GM12873 (cell line): ENCODE data around the gene ANLN.
A peak's percentile ranks its signal among the peaks of the same experiment; 100 is the strongest.

Experiments used
- TF ChIP-seq, protein P1 (sequence below): IDR thresholded peaks from 2 replicates; pipeline ENCODE4 v1.5.1; 2012; ENCODE audit warnings: low read depth, mild to moderate bottlenecking, moderate library complexity, low read length, control low read depth; ENCODE audit not compliant: insufficient read depth; ENCODE audit errors: missing control alignments

Gene ANLN

DNA sequence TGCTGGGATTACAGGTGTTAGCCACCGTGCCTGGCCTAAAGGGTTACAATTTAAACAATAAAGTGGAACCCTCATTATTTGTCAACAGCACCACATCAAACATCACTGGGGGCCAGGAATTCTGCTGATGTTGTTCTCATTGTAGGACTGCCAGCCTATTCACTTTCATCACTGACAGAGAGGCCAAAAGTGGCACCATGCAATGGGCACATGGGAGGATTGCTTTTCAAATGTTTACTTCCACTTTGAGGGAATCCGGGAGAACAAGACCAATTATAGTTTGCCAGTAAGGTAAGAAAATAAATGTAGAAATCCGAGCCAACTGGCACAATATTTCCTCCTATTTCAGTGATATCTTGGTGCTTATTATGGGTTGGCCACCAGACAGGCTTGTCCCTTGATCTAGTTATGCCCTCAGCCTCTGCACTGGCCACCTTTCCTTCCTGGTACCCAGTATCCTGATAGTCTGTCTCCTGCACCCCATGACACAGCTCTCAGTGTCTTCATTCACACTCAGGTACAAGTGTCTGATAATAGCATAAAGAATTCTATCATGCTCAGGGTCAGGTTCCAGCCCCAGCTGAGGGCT lies 82.6 kb downstream of the ANLN start:
- TF ChIP-seq, protein P1, sequence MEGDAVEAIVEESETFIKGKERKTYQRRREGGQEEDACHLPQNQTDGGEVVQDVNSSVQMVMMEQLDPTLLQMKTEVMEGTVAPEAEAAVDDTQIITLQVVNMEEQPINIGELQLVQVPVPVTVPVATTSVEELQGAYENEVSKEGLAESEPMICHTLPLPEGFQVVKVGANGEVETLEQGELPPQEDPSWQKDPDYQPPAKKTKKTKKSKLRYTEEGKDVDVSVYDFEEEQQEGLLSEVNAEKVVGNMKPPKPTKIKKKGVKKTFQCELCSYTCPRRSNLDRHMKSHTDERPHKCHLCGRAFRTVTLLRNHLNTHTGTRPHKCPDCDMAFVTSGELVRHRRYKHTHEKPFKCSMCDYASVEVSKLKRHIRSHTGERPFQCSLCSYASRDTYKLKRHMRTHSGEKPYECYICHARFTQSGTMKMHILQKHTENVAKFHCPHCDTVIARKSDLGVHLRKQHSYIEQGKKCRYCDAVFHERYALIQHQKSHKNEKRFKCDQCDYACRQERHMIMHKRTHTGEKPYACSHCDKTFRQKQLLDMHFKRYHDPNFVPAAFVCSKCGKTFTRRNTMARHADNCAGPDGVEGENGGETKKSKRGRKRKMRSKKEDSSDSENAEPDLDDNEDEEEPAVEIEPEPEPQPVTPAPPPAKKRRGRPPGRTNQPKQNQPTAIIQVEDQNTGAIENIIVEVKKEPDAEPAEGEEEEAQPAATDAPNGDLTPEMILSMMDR = no peak

DNA sequence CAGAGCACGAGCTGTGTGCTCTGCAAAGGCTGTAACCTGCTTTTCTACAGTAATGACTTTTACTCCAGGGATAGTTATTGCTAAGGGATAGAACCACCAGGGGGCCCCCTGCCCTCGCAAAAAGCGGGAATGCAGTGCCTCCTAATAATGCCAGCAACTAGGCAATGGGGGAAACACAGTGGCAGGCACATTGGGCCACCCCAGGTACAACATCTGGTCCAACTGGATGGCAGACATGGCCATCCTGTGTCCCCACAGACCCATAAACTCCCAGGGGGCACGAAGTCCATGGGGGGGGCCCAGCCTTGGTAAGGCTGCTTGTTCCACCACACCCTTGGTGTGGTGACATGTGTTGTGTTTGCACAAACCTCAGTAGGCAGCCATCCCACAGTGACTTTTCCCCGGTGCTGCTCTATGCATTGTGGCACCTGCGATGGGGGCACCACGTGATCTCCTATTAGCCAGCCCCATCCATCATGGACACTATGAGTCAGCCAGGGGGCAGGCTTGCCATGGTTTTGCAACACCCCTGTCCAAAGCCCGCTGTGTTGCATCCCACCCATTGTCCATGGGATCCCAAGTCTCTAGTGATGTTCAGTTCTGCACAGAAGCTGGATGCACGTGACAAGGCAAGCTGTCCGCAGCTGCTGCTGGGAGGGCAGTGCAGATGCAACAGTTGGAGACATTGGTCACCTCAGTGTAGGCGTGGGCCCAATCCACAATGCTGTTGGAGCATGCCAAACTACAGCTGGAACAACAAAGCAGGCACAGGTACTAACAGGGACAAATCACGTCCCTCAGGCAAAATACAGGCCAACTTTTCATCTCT lies 84.0 kb downstream of the ANLN start:
- TF ChIP-seq, protein P1 = peak; percentile 55

DNA sequence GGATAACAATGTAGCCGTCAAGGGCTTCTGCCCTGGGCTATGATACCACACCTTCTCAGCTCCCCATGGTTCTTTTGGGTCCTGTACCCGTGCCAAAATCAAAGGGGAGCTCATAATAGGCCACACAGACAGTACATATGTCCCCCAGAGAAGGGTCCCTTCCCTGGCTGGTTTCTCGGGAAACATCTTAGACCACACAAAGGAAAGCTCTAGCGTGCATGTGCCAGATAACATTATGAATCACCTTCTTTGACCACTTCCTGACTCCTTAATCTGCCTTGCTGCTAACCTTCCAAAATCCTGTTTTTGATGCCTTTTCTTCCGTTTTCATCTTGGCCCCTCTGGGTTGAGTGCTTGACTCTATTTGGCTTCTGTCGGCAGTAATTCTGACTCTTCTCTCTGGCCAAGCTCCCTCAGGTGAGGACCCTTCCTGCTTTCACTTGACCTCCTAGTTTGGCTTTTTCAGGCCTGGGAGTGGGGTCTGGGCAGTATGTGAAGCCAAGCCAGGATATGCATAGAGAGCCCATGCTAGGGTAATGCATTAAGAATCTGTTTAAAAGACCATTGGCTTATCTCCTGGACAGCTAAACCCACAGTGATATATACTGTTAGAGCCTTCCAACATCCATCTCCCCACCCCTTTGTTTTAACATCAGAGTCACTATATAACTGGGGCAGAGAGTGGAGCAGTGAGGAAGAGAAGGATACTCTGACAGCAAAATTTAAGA lies 84.8 kb downstream of the ANLN start:
- TF ChIP-seq, protein P1 = no peak

DNA sequence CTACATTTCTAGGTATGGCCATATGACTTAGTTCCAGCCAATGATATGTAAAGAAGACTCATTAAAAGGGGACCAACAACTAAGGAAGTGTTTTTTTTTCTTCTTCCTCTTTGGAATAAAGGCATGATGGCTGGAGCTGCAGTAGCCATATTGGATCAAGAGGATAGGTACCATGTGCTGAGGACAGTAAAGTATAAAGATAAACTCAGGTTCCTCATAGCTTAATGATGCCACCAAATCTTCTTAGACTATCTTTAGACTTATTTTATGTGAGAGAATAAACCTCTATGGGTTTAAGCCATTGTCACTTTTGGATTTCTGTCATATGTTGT lies 85.3 kb downstream of the ANLN start:
- TF ChIP-seq, protein P1 = no peak

DNA sequence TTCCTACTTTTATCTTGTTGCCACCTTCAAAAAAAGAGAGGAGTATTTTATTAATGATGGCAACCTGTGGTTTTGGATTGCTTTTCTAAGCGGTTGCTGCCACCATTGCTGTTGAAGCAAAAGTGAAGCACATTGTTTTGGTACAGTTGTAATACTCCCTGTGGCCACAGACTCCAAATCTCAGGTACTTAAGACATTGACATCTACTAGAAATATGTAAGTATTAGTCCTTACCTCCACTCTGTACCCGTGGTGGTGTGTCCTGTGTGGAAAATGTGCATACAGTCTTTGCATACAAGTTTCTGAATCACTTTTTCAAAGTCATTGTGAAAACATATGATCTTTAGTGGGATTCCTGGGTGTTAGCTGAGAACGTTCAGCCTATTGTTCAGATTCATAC lies 85.7 kb downstream of the ANLN start:
- TF ChIP-seq, protein P1 = peak; percentile 18

DNA sequence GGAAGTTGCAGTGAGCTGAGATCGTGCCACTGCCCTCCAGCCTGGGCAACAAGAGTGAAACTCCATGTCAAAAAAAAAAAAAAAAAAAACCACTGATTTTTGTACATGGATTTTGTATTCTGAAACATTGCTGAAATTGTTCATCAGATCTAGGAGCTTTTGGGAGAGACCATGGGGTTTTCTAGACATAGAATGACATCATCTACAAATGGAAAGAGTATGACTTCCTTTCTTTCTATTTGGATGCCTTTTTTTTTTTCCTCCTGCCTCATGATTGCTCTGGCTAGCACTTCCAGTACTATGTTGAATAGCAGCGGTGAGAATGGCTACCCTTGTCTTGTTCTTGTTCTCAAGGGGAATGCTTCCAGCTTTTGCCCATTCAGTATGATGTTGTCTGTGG lies 89.1 kb downstream of the ANLN start:
- TF ChIP-seq, protein P1 = no peak

DNA sequence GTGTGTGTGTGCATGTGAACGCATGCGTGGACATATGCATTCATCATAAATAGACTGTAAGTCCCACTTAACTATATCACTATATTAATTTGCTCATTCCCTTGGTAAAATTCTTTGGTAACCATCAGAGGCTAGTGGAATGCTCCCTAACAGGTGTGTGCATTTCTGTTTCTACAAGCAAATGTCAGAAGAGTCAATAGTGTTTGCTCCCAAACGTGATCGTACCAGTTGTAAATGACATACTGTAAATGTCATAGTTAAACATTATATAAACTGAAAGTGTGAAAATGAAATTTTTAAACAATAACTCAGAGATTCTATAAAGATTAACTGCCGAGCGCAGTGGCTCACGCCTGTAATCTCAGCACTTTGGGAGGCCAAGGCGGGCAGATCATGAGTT lies 94.6 kb downstream of the ANLN start:
- TF ChIP-seq, protein P1 = no peak
